Brain microvascular endothelial cell (primary cell): ENCODE measurements around the gene GPR156.

Source experiments
- DNase-seq: peaks from one replicate; pipeline ENCODE4 v3.0.0-alpha.2; 2020
- H3K27ac ChIP-seq: fragments of 250-450 bp; sonication (Bioruptor Pico); 2 replicates; pipeline ENCODE4 v1.5.1; 2020; ENCODE audit warnings: mild to moderate bottlenecking, moderate library complexity
- H3K27me3 ChIP-seq: fragments of 250-450 bp; sonication (Bioruptor Pico); replicated peaks from 2 replicates; pipeline ENCODE4 v1.5.1; 2020; ENCODE audit warnings: mild to moderate bottlenecking
- H3K36me3 ChIP-seq: fragments of 250-450 bp; sonication (Bioruptor Pico); replicated peaks from 2 replicates; pipeline ENCODE4 v1.5.1; 2020; ENCODE audit warnings: mild to moderate bottlenecking
- H3K4me3 ChIP-seq: 2 replicates; pipeline ENCODE4 v1.5.1; 2011; ENCODE audit warnings: low read depth, mild to moderate bottlenecking, control low read depth, low read length, moderate library complexity
- in situ Hi-C: cut with HindIII; loops from 2 replicates; pipeline ENCODE4 v1.10.0; 2017; ENCODE audit warnings: low sequenced_read_pairs, low pct_ligation_motif_present
- TF ChIP-seq, protein P1 (sequence below): IDR thresholded peaks from 2 replicates; pipeline ENCODE4 v1.5.1; 2011; ENCODE audit warnings: low read depth, mild to moderate bottlenecking, moderate library complexity, low read length, control low read depth, inconsistent platforms; ENCODE audit errors: missing control alignments

Gene GPR156

GRCh38 chr3:120202363-120202762 lies 82.7 kb downstream of the GPR156 start:
- TF ChIP-seq, protein P1, sequence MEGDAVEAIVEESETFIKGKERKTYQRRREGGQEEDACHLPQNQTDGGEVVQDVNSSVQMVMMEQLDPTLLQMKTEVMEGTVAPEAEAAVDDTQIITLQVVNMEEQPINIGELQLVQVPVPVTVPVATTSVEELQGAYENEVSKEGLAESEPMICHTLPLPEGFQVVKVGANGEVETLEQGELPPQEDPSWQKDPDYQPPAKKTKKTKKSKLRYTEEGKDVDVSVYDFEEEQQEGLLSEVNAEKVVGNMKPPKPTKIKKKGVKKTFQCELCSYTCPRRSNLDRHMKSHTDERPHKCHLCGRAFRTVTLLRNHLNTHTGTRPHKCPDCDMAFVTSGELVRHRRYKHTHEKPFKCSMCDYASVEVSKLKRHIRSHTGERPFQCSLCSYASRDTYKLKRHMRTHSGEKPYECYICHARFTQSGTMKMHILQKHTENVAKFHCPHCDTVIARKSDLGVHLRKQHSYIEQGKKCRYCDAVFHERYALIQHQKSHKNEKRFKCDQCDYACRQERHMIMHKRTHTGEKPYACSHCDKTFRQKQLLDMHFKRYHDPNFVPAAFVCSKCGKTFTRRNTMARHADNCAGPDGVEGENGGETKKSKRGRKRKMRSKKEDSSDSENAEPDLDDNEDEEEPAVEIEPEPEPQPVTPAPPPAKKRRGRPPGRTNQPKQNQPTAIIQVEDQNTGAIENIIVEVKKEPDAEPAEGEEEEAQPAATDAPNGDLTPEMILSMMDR: no peak
- Histone ChIP-seq H3K36me3 (no peaks in the 10 kb centered on the region), H3K27ac (no peak overlapping the region), H3K4me3 (no peak overlapping the region), H3K27me3 (no peaks in the 10 kb centered on the region)
- in situ Hi-C loops: no loop called here
- DNase-seq: no peak

DNA sequence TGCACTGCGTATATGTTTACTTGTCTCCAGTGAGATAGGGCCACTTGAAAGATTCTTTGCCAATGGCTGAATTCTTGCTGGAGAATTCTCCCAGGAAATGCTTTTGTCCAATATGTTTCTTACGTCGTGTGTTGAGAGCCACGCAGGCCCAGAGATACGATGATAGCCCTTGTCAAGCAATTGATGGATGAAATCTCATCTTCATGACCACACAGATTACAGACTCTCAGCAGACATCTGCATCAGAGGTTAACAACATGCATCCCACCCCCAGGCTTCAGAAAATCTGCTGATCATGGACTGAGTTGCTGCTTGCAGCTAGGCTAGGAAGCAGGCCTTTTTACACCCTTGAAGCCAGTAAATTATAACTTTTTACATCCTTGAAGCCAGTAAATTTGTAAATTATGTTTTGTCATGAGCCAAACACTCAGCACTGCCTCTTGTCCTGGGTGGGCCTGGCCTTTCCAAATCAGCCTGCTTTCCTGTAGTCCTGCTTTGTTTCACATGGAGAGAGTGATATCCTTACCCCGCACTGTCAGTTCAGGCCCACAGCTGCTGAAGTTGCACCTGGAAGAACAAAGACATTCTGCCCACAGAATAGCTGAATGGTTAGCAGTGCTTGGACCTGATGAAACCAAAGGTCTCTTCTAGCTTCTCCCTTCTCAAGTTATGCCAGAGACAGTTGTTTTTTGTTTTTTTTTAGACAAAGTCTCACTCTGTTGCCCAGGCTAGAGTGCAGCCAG lies 84.4 kb downstream of the GPR156 start:
- no peaks in the 10 kb centered on the region for H3K27me3 ChIP-seq
- TF ChIP-seq, protein P1: no peak
- in situ Hi-C loops: no loop called here

GRCh38 chr3:120198305-120198878 lies 86.6 kb downstream of the GPR156 start:
- TF ChIP-seq, protein P1: peak; percentile 52
- no peaks in the 10 kb centered on the region for H3K27me3 ChIP-seq
- H3K4me3 ChIP-seq: no peak overlapping the region
- H3K27ac ChIP-seq: no peak overlapping the region
- no peaks in the 10 kb centered on the region for H3K36me3 ChIP-seq
- DNase-seq: peak; percentile 41
- in situ Hi-C loops: no loop called here

More for the DNA sequence above, 84.4 kb downstream of the GPR156 start:
- Histone ChIP-seq H3K27ac (no peak overlapping the region), H3K36me3 (no peaks in the 10 kb centered on the region), H3K4me3 (no peak overlapping the region)
- no peak for DNase-seq

DNA sequence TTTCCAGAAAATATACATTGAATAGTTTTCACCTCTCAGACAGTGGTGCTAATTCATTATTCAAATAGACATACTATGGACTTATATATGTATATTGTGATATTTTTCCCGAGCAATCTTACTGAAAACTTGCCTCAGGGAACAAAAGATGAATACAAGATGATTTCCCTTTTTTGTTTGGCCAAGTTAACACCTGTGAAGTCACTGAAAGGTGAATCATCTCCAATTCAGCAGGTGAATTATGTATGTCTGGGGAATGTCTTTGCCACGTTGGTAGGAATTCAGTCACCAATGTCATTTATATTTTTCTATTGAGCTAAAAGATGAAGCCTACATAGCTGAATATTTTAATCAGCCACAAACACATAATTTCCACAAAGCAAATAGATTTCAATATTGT lies 88.2 kb downstream of the GPR156 start:
- no peak for DNase-seq
- no peaks in the 10 kb centered on the region for H3K36me3 ChIP-seq
- TF ChIP-seq, protein P1: no peak
- no peaks in the 10 kb centered on the region for H3K27me3 ChIP-seq
- H3K4me3 ChIP-seq: no peak overlapping the region
- no peak overlapping the region for H3K27ac ChIP-seq
- in situ Hi-C loops: no loop called here

DNA sequence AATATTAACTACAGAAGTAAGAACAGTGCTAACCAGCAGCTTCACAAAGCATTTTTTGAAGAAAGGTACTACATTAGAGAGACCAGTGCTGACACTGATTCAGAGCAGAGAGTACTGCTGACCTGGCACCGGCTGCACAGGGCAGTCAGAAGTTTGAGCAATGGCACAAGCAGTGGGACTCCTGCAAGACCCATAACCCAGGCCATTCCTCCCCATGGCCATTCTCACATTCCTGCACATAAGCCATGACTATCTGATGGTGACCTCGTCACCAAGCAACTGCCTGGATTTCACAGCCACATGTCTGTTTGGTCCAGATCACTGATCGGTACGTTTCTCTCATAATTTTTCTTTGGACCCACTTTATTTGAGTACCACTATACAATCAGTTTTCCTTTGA lies 88.7 kb downstream of the GPR156 start:
- DNase-seq: no peak
- in situ Hi-C loops: no loop called here
- no peak overlapping the region for H3K27ac ChIP-seq
- no peaks in the 10 kb centered on the region for H3K27me3 ChIP-seq
- H3K4me3 ChIP-seq: no peak overlapping the region
- TF ChIP-seq, protein P1: no peak
- no peaks in the 10 kb centered on the region for H3K36me3 ChIP-seq

- in situ Hi-C loops: no loop called here
- TF ChIP-seq, protein P1: no peak
- no peak overlapping the region for H3K27ac ChIP-seq
- DNase-seq: no peak
- H3K27me3 ChIP-seq: no peaks in the 10 kb centered on the region
- H3K4me3 ChIP-seq: no peak overlapping the region
- H3K36me3 ChIP-seq: no peaks in the 10 kb centered on the region
These were observed 91.5 kb downstream of the GPR156 start for GRCh38 chr3:120193554-120193953.
